Thymus (tissue), 11 donors: ENCODE data around the gene FRMD4A. TPM values are rescaled to one million over a fixed set of nuclear protein-coding genes. Genes with fewer than 3 reads are reported as not detected.

ENCODE experiments used
- DNase-seq, 9 donors: peaks; one replicate each; pipeline ENCODE4 v3.0.0-alpha.2; 2013; ENCODE audit warnings: low spot score in 9 of 9, low read depth in 6 of 9, missing footprints in 1 of 9
- H3K27ac ChIP-seq, 2 donors: one replicate each; pipeline ENCODE4 v1.5.1; 2013; ENCODE audit warnings: control low read depth in 1 of 2, low read depth in 1 of 2, low read length in 1 of 2, mild to moderate bottlenecking in 1 of 2, moderate library complexity in 1 of 2
- H3K27me3 ChIP-seq, 2 donors: one replicate each; pipeline ENCODE4 v1.5.1; 2013; ENCODE audit warnings: low read length in 1 of 2; ENCODE audit not compliant: control insufficient read depth in 2 of 2, insufficient read depth in 1 of 2
- H3K36me3 ChIP-seq, 2 donors: one replicate each; pipeline ENCODE4 v1.5.1; 2013; ENCODE audit warnings: low read length in 1 of 2, mild to moderate bottlenecking in 1 of 2, moderate library complexity in 1 of 2; ENCODE audit not compliant: control insufficient read depth in 2 of 2, insufficient read depth in 2 of 2
- H3K4me1 ChIP-seq, 2 donors: one replicate each; pipeline ENCODE4 v1.5.1; 2013; ENCODE audit warnings: low read length in 2 of 2; ENCODE audit not compliant: control insufficient read depth in 2 of 2, insufficient read depth in 2 of 2
- H3K4me3 ChIP-seq, 2 donors: one replicate each; pipeline ENCODE4 v1.5.1; 2013; ENCODE audit warnings: low read length in 2 of 2, control low read depth in 1 of 2, mild to moderate bottlenecking in 1 of 2
- H3K9me3 ChIP-seq, 2 donors: one replicate each; pipeline ENCODE4 v1.5.1; 2013; ENCODE audit warnings: low read length in 1 of 2, mild to moderate bottlenecking in 1 of 2; ENCODE audit not compliant: control insufficient read depth in 2 of 2, insufficient read depth in 1 of 2
- WGBS: extraction: QIAGEN DNeasy Blood & Tissue Kit; methylation state at CpG from one replicate; pipeline ENCODE4 v1.1.7; 2013; 5-methylcytosine and 5-hydroxymethylcytosine counted together
- polyA plus RNA-seq: library from polyadenylated mRNA; stranded (reverse); fragments of 200-250 nt; gene quantifications from one replicate; pipeline ENCODE4 v1.2.3, GENCODE V29; 2013
- total RNA-seq: library from RNA; stranded (reverse); fragments of 120-200 nt; gene quantifications from one replicate; pipeline ENCODE4 v1.2.4, GENCODE V29; 2013
- donor health status: healthy.

The FRMD4A gene
- total and polyA plus RNA-seq, 2 donors = 13.3 to 16.2 TPM

GRCh38 chr10:13915710-13916109, 415.0 kb downstream of the FRMD4A start:
- Histone ChIP-seq H3K27ac (no peak overlapping the region), H3K4me3 (no peak overlapping the region), H3K4me1 (no peaks in the 10 kb centered on the region), H3K36me3 (no peaks in the 10 kb centered on the region), H3K9me3 (no peaks in the 10 kb centered on the region), H3K27me3 (no peaks in the 10 kb centered on the region)
- no peak for DNase-seq
- WGBS = 96% methylated on average over 7 of the region's 7 CpGs

- H3K9me3 ChIP-seq = peaks cover 0 to 3% of the 10 kb centered on the region in 2 donors
- H3K36me3 ChIP-seq = no peaks in the 10 kb centered on the region
- DNase-seq = no peak
- H3K4me3 ChIP-seq = no peak overlapping the region
- no peak overlapping the region for H3K27ac ChIP-seq
- no peaks in the 10 kb centered on the region for H3K4me1 ChIP-seq
- 77% methylated on average over 5 of the region's 5 CpGs for WGBS
- no peaks in the 10 kb centered on the region for H3K27me3 ChIP-seq
Observed at GRCh38 chr10:13913897-13914296, 416.8 kb downstream of the FRMD4A start.

- Histone ChIP-seq H3K27ac (no peak overlapping the region), H3K4me1 (no peaks in the 10 kb centered on the region), H3K9me3 (peaks cover 0 to 3% of the 10 kb centered on the region in 2 donors), H3K27me3 (no peaks in the 10 kb centered on the region), H3K36me3 (no peaks in the 10 kb centered on the region), H3K4me3 (no peak overlapping the region)
- DNase-seq = no peak
- 97% methylated on average over 2 of the region's 2 CpGs for WGBS
Observed at GRCh38 chr10:13911821-13912520, 418.8 kb downstream of the FRMD4A start.

- Histone ChIP-seq H3K27ac (peak overlapping the region in 1 of 2 donors; percentile 7), H3K27me3 (no peaks in the 10 kb centered on the region), H3K4me1 (no peaks in the 10 kb centered on the region), H3K9me3 (peaks cover 0 to 3% of the 10 kb centered on the region in 2 donors), H3K4me3 (no peak overlapping the region), H3K36me3 (no peaks in the 10 kb centered on the region)
- WGBS = 92% methylated on average over 5 of the region's 5 CpGs
- no peak for DNase-seq
Observed at GRCh38 chr10:13909516-13910258, 421.0 kb downstream of the FRMD4A start.

GRCh38 chr10:13908475-13908874, 422.2 kb downstream of the FRMD4A start:
- no peak overlapping the region for H3K27ac ChIP-seq

GRCh38 chr10:13907570-13907969, 423.2 kb downstream of the FRMD4A start:
- DNase-seq = no peak
- Histone ChIP-seq H3K9me3 (peaks cover 0 to 3% of the 10 kb centered on the region in 2 donors), H3K27me3 (peaks cover 0 to 4% of the 10 kb centered on the region in 2 donors), H3K4me3 (no peak overlapping the region), H3K27ac (no peak overlapping the region), H3K36me3 (no peaks in the 10 kb centered on the region), H3K4me1 (peaks cover 0 to 5% of the 10 kb centered on the region in 2 donors)
- 87% methylated on average over 6 of the region's 6 CpGs for WGBS

More at GRCh38 chr10:13908475-13908874, 422.2 kb downstream of the FRMD4A start:
- DNase-seq = no peak
- peaks cover 0 to 4% of the 10 kb centered on the region in 2 donors for H3K27me3 ChIP-seq
- peaks cover 0 to 3% of the 10 kb centered on the region in 2 donors for H3K9me3 ChIP-seq
- H3K4me3 ChIP-seq = no peak overlapping the region
- H3K4me1 ChIP-seq = peaks cover 0 to 5% of the 10 kb centered on the region in 2 donors
- no peaks in the 10 kb centered on the region for H3K36me3 ChIP-seq
- 95% methylated on average over 4 of the region's 4 CpGs for WGBS

- Histone ChIP-seq H3K4me1 (peaks cover 0 to 5% of the 10 kb centered on the region in 2 donors), H3K9me3 (peaks cover 0 to 3% of the 10 kb centered on the region in 2 donors), H3K27me3 (peaks cover 0 to 4% of the 10 kb centered on the region in 2 donors), H3K36me3 (no peaks in the 10 kb centered on the region), H3K4me3 (no peak overlapping the region), H3K27ac (no peak overlapping the region)
- WGBS = 99% methylated on average over 1 of the region's 1 CpG
- DNase-seq = no peak
Observed at GRCh38 chr10:13905281-13905680, 425.4 kb downstream of the FRMD4A start.

GRCh38 chr10:13904064-13904463, 426.7 kb downstream of the FRMD4A start:
- Histone ChIP-seq H3K36me3 (no peaks in the 10 kb centered on the region), H3K27me3 (peaks cover 0 to 6% of the 10 kb centered on the region in 2 donors), H3K27ac (no peak overlapping the region), H3K4me1 (peaks cover 0 to 5% of the 10 kb centered on the region in 2 donors), H3K4me3 (no peak overlapping the region), H3K9me3 (no peaks in the 10 kb centered on the region)
- no peak for DNase-seq
- WGBS = 64% methylated on average over 16 of the region's 16 CpGs

GRCh38 chr10:13902868-13903587, 427.7 kb downstream of the FRMD4A start:
- 95% methylated on average over 6 of the region's 6 CpGs for WGBS
- no peaks in the 10 kb centered on the region for H3K36me3 ChIP-seq
- H3K4me3 ChIP-seq = no peak overlapping the region
- H3K4me1 ChIP-seq = peaks cover 0 to 5% of the 10 kb centered on the region in 2 donors
- DNase-seq = no peak
- H3K9me3 ChIP-seq = no peaks in the 10 kb centered on the region
- H3K27me3 ChIP-seq = peaks cover 0 to 8% of the 10 kb centered on the region in 2 donors
- no peak overlapping the region for H3K27ac ChIP-seq
